Activated CD4-positive, alpha-beta T cell treated with anti-CD3 and anti-CD28 coated beads, Interleukin-2, amount 50 U/mL, for 24 hours (primary cell): ENCODE results near the gene PYGL.

ENCODE experiments used
- DNase-seq, 2 donors: peaks; one replicate each; pipeline ENCODE4 v3.0.0-alpha.2; 2020; ENCODE audit warnings: low read depth in 1 of 2, low spot score in 1 of 2

The PYGL gene

DNA sequence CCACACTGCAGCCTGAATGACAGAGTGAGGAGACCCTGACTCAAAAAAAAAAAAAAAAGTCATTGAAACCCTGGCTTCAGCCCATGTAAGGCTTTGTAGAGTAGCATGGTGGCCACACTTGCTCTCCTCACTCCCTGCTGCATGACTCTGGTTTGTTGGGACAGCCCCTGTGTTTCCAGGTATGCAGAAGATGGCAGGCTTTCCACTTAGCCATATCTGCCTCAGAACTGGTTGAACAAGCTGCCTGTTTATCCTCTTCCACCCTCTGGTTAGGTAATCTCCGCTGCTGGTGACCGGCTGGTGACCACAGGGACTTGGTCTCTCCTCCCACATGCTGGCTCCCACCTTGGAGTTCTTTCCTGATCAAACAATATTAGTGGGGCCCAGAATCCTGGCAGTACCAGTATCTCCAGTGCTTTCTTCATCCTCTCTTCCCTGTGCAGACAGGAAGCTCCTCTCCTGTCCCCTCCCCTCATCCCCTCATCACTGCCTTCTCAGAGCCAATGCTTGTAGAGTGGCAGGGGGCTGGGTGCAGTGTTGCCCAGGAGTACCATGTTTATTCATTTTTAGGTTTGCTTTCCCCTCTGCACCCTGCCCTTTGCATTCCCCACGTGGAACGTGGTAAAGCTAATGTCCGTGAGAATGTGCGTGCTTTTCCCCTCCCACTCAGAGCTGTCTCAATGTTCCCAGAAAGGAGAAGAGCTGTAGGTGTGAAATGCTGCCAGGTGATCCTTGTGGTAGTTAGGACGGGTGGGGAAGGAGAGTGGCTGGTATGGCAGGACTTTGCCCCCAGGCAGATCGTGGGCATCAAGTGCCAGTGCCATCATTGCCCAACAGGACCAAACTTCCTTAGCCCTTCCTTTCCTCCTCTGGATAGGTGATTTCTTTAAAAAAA, 61.1 kb downstream of the PYGL start:
- no peak for DNase-seq

DNA sequence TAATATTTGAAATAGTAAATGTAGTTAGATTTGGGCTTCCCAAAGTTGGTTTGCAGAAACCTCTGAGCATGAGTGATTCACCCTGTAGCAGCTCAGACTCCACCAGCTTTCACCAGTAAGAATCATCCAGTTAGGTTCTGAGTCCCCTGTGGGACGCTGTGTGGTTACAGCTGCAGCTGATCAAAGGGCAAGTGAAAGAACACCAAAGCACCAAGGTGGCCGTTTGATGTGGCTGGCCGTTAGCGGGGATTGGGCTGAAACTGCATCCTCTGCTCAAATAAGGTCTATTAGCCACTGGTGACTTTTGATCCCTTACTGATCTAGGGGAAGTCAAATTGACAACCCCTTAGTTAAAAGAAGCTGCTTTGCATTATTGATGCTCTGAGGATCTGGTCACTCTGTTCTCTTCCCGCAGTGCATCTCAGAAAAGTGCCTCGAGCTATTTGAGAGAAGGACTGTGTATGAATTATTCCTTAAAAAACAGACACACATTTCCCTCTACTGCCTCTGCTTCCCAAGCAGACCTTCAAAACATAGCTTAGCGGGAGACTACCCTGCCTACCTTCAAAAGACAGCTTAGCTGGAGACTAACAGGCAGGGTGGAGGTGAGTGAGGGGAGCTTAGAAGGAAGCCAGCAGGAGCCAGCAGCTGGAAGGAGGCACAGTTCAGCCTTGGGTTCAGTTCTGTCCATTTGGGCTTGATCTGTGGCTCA, 68.8 kb downstream of the PYGL start:
- peak in 1 of 2 donors; percentile 62 for DNase-seq

DNA sequence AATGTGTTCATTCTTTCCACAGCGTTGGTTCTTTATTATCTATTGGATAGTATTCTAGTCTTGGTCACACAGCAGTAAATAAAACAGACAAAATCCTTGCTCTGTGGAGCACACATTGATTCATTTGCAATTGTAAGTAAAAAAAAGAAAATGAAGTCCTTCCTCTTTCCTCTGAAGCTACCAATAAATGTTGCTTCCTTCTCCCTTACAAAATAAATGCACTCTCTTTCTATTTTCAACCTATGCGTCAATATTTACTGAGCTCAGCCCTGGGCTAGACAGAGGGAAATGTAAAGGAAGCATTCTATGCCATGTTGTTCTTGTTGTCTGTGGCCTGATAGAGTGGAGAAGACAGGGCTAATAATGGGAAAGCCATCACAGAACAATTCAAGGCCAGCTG, 69.5 kb downstream of the PYGL start:
- DNase-seq = no peak

DNA sequence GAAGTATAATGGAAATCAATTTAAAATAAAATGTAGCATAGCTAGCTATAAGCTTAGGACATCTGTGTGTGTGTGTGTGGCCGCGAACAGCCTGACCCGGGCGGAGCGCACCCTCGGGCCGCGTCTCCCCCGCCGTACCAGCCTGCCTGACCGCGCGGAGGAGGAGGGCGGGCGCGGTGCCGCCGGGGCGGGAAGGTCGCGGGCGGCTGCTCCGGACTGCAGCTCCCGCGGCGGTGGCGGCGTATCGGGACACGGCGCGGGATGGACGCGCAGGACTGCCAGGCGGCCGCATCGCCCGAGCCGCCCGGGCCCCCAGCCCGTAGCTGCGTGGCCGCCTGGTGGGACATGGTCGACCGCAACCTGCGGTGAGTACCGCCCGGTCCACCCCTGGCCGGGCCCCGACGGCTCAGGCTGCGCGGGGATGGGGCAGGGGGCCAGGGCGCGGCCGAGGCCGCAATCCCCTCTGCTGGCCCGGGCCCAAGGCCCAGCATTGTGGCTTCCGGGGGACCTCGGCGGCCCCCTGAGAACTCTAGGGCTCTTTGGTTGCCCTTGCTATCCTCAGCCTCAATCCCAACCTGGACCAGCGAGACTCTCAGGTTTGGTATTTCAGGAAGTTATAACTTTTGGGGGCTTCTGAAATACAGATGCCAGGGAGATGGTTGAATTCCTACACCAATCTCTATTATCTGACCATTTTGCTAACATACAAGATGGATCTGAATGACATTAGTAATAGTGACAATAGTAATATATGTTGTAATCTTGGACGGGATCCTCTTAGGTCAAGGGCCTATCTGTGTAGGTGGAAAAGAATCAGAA, 72.2 kb downstream of the PYGL start, which contains the start of gene ABHD12B:
ABHD12B (plus strand) TSS at position 140 of the 819 bp plus-strand sequence; CDS start at position 262, 122 bp downstream.
- DNase-seq = no peak

DNA sequence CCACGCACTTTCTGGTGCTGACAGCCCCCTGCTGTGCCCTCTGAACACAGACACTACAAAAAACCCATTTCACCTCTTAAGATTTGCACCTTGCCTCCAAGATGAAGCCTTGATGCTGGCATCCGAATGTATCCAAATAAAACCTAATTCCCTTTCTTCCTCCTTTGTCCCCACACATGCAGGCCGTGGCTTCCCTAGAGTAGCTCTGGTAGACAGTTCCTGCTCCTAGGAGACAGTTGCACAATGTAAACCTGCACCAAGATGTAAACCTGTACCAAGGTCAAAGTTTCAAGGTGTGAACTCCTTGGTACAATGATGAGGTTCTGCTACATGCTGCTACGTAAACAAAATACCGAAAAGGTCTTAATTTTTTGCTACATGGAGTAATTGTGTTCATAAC, 73.1 kb downstream of the PYGL start:
- DNase-seq = no peak

DNA sequence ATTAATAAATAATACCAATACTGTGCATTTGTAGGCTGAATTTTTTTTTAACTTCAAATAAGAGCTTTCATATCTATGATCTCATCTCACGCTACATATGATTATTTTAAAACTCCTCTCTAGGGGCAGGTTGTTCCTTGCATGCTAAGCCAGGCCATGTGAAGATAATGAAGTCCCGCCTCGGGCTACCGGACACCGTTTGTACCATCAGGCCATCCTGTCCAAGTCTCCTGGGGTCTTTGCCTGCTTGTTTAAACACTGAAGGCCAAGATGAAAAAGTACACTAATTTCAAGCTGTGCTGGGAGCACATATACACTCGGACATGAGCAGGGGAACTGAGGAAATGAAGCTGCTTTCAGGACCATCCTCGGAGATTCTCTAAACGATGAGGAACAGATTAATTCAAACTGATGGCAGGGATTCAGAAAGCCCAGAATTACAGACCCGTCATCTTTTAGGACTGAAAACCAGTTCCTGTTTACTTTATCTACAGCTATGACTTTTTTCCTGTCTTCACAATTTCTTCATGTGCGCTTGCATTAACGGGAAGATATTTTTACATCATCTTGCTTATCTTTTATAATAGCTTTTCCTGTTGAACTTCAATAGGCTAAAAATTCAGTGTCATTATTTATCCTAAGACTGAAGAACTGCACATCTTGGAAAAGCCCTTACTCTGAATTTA, 78.7 kb downstream of the PYGL start:
- DNase-seq = no peak

DNA sequence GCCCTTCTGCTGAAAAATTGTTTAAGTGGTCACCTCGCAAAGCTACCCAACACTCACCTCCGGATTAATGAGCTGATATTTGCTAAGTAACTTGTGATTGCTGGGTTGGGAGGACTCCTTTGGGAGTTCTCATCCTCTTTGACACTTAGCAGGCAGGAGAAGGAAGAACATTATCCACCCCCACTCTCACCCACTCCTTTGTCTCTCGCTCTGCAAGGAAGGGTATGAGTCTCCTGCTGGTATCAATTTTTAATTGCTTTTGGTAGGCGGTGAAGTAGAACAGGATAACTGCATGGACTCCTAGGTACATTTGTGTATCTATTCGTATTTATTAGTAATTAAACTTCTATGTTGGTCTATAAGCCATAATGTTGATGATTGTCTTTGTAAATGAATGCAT, 79.3 kb downstream of the PYGL start:
- no peak for DNase-seq

DNA sequence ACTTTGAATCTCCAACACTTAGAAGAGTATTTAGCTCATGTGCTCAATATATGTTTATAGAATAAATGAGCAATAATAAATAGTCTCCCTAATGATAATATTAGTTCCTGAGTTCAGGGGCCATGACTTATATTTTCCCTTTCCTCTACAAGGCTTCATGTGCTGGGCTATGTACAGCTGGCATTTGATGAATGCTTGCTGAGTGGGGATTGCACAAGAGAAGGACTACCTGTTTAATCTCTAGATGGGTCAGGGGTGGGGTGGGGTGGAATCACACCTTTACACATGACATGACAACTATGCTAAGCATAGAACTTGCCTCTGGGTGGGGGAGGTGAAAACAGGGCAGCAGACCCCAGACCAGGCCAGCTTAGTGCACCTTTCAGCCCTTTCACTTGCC, 80.0 kb downstream of the PYGL start:
- no peak for DNase-seq

DNA sequence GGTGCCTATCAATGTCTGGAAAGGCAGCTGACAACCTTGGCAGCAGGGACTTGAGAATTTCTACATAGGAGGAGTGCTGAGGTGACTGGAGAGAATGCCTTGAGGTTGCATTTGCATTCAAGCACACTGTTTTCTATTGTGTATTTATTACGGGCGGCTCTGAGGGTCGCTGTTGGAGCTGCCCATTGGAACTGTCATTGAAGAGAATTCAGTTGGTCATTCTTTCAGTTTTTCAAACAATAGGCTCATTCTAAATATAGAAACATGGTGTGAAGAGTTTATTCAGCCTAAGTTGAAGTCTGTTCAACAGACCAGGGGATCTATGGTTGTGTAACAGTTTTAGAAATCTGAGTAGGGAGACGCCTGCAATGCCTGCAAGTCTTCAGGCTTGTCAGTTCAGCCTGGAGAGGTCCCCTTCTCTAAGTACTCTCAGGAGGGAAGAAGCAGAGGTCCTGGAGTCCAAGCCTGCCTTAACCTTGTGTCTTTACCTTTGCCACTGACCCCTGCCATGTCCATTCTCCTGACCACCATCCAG, 82.2 kb downstream of the PYGL start:
- DNase-seq = no peak

DNA sequence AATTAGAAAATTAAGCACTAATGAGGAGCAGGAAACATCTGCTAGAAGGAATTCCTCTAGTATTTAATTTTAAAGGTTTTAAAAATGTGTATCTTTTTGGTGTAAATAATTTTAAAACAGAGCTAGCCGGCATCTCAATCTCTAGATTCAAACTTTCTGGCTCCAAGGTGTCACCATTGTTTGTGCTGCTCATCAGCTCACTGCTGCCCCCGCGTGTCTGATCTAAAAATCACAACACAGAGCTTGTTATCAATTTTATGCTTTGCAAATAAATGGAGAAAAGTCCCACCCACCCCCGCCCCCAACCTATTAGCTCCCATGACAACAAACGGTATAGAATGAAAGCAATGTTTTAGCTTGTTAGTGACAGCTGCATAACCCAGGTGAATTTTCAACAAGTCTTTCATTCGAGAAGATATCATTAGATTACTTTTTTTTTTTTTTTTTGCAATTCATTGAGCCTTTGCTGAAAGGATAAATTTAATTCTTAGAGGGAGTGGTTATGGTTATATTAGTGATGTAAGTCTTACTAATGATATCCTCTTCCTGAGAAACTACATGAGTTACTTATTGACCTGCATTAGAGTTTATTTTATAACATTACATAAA, 83.7 kb downstream of the PYGL start:
- peak; percentile 78 to 83 for DNase-seq

DNA sequence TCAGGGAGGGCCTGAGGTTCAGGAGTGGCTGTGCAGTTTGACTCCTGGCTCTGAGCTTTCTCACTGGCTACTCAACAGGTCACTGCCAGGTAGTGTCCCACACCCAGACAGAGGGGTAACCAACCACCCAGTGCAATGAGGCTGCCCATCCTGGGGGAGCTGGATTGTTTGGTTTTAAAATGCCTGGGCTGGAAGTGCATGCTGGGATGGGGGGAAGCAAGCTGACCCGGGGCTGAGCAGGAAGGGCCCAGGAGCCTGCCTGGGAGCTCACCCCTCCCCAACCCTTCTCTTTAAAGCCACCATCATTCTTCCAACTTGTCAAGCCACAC, 85.0 kb downstream of the PYGL start:
- DNase-seq = no peak

DNA sequence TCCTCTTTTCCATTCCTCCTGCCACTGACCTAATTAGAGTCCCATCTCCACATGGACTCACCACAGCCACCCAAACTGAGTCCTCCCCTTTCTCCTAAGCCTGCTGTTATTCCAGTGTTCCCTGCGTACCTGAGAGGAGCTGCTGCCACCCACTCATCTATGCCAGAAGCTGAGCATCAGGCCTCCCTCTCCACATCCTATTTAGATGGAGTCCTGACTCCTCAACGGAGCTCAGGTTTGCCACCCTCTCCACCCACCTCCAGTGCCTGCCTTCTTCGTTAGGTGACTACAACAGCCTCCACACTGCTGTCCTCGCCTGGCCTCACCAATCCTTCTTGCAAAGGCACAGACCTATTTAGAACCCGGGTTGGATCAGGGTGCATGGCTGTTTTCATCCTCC, 87.6 kb downstream of the PYGL start:
- no peak for DNase-seq

DNA sequence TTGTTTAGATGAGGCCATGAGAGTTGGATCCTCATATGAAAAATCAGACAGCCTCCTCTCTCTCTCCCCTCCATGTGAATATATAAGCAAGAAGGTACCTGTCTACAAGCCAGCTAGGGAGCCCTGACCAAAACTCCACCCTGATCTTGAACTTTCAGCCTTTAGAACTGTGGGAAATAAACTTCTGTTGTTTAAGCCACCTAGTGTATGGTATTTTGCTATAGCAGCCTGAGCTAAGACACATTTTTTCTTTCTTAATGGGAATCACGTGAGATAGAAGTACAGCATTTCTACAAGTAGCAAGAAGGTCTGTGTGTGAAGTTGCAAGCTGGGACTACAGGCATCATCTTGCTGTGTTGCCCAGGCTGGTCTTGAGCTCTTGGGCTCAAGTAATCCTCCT, 88.7 kb downstream of the PYGL start:
- DNase-seq = no peak
